ENCODE measurements around the gene HEXIM1. TPM values are rescaled to one million over a fixed set of nuclear protein-coding genes. Genes with fewer than 3 reads are reported as not detected.
A peak's percentile ranks its signal among the peaks of the same experiment; 100 is the strongest.

The HEXIM1 gene
- total RNA-seq, 1 donor from 2014 or later: 38.8 TPM

GRCh38 chr17:45111850-45112249, 36.4 kb upstream of the HEXIM1 start:
- Mint-ChIP-seq H3K27ac (no peak overlapping the region), H3K27me3 (ENCODE audit: low read depth) (no peaks in the 10 kb centered on the region), H3K4me1 (peaks cover 2% of the 10 kb centered on the region), H3K36me3 (peaks cover 9% of the 10 kb centered on the region), H3K9me3 (no peaks in the 10 kb centered on the region), H3K4me3 (no peak overlapping the region)
- DNase-seq (ENCODE audit: low spot score in 2 of 2, unreplicated experiment in 2 of 2): no peak
- TF ChIP-seq CTCF (IDR thresholded peaks at IDR 0.05; ENCODE audit: unreplicated experiment): no peak

GRCh38 chr17:45112559-45113423, 35.5 kb upstream of the HEXIM1 start:
- H3K4me1 Mint-ChIP-seq: peaks cover 2% of the 10 kb centered on the region
- DNase-seq (ENCODE audit: low spot score in 2 of 2, unreplicated experiment in 2 of 2): no peak
- no peak for TF ChIP-seq CTCF (IDR thresholded peaks at IDR 0.05; ENCODE audit: unreplicated experiment)
- H3K27me3 Mint-ChIP-seq (ENCODE audit: low read depth): no peaks in the 10 kb centered on the region
- no peak overlapping the region for H3K27ac Mint-ChIP-seq
- no peaks in the 10 kb centered on the region for H3K9me3 Mint-ChIP-seq
- H3K36me3 Mint-ChIP-seq: peaks cover 15% of the 10 kb centered on the region
- no peak overlapping the region for H3K4me3 Mint-ChIP-seq

GRCh38 chr17:45113424-45113754, 34.9 kb upstream of the HEXIM1 start:
- no peak overlapping the region for H3K27ac Mint-ChIP-seq

GRCh38 chr17:45114117-45114932, 34.0 kb upstream of the HEXIM1 start:
- Mint-ChIP-seq H3K4me3 (no peak overlapping the region), H3K9me3 (no peaks in the 10 kb centered on the region), H3K27me3 (ENCODE audit: low read depth) (no peaks in the 10 kb centered on the region), H3K36me3 (peaks cover 12% of the 10 kb centered on the region), H3K4me1 (peaks cover 2% of the 10 kb centered on the region), H3K27ac (peak overlapping the region; percentile 21)
- no peak for TF ChIP-seq CTCF (IDR thresholded peaks at IDR 0.05; ENCODE audit: unreplicated experiment)
- DNase-seq (ENCODE audit: low spot score in 2 of 2, unreplicated experiment in 2 of 2): no peak

More at GRCh38 chr17:45113424-45113754, 34.9 kb upstream of the HEXIM1 start:
- H3K9me3 Mint-ChIP-seq: no peaks in the 10 kb centered on the region
- H3K36me3 Mint-ChIP-seq: peaks cover 12% of the 10 kb centered on the region
- no peak for TF ChIP-seq CTCF (IDR thresholded peaks at IDR 0.05; ENCODE audit: unreplicated experiment)
- DNase-seq (ENCODE audit: low spot score in 2 of 2, unreplicated experiment in 2 of 2): no peak
- no peaks in the 10 kb centered on the region for H3K27me3 Mint-ChIP-seq (ENCODE audit: low read depth)
- no peak overlapping the region for H3K4me3 Mint-ChIP-seq
- peaks cover 2% of the 10 kb centered on the region for H3K4me1 Mint-ChIP-seq

GRCh38 chr17:45115015-45115625, 33.2 kb upstream of the HEXIM1 start:
- Mint-ChIP-seq H3K27me3 (ENCODE audit: low read depth) (no peaks in the 10 kb centered on the region), H3K4me1 (peaks cover 2% of the 10 kb centered on the region), H3K27ac (no peak overlapping the region), H3K4me3 (no peak overlapping the region), H3K36me3 (peaks cover 12% of the 10 kb centered on the region), H3K9me3 (no peaks in the 10 kb centered on the region)
- DNase-seq (ENCODE audit: low spot score in 2 of 2, unreplicated experiment in 2 of 2): no peak
- TF ChIP-seq CTCF (IDR thresholded peaks at IDR 0.05; ENCODE audit: unreplicated experiment): no peak

Measured in mesothelial cell of epicardium (in vitro differentiated cells).